SH-SY5Y (cell line): Measurements from ENCODE around the gene HYKK.

ENCODE experiments used
- GATA2 ChIP-seq: IDR thresholded peaks from 2 replicates; pipeline ENCODE4 v1.6.1; 2011; ENCODE audit warnings: mild to moderate bottlenecking, low read depth, low read length
- GATA3 ChIP-seq: IDR thresholded peaks from 2 replicates; pipeline ENCODE4 v1.6.1; 2011; ENCODE audit warnings: low read depth, mild to moderate bottlenecking, low read length, moderate library complexity

DNA sequence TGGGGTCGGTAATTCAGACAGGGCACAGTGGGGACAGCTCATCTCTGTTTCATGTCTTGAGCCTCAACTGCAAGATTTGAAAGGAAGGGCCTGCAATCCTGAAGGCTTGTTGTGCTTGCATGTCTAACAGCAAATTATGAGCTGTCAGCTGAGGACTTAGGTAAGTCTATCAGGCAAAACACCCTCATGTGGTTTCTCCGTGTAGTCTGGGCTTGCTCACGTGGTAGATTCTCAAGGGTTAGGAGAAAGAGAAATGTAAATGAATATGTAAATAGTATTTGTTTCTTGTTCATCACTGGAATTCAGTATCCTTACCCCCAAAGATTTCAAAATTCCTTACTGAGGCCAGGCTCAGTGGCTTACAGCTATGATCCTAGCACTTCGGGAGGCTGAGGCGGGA lies 30.1 kb upstream of the HYKK start:
- TF ChIP-seq GATA2 (no peak), GATA3 (no peak)
